NCI-H1436 (cell line): Measurements from ENCODE around the gene TYRO3.
"Not testable (repeated sequence)": the region's sequence is repeated elsewhere in the genome, so short reads cannot be mapped to it uniquely, and the experiment has no call there.

Experiments used
- DNase-seq: peaks from one replicate; lab custom pipeline; 2025; lab: John Stamatoyannopoulos, UW

TYRO3 gene

GRCh38 chr15:41554343-41554742, 4.7 kb upstream of the TYRO3 start:
- no peak for DNase-seq

GRCh38 chr15:41554915-41555314, 4.1 kb upstream of the TYRO3 start:
- no peak for DNase-seq

- no peak for DNase-seq
Observed at GRCh38 chr15:41556677-41557076, 2.3 kb upstream of the TYRO3 start.

DNA sequence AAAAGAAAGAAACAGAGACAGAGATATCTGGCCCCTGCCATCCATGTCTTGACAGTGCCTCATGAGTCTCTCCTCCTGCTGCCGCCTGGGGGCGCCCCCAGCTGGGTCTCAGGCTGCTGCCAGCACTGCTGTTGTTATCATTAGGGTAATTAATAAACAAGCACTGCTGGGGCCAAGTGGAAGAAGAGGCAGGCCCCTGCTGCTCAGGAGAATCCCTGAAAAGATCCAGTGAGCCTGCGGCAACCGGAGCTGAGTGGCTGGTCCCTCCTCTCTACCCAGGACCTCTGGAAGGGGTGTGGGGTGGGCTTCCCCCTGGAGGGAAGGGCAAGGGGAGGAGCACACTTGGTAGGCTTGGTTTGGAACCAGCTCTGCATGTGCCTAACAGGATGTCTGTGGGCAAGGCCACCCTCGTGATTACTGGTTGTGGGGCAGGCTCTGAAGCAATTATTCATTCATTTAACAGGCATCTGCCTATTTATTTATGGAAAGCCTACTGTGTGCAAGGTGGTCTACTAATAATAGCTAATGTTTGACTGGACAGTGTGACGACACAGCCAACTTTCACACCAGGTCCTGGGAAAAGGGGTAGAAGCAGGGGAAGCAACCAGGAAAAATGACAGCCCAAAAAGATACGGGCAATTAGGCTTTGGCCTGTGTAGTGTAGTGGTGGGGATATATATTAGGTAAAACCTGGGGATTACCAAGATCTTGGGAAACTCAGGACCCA, 1.2 kb upstream of the TYRO3 start:
- DNase-seq = peak; percentile 61

DNA sequence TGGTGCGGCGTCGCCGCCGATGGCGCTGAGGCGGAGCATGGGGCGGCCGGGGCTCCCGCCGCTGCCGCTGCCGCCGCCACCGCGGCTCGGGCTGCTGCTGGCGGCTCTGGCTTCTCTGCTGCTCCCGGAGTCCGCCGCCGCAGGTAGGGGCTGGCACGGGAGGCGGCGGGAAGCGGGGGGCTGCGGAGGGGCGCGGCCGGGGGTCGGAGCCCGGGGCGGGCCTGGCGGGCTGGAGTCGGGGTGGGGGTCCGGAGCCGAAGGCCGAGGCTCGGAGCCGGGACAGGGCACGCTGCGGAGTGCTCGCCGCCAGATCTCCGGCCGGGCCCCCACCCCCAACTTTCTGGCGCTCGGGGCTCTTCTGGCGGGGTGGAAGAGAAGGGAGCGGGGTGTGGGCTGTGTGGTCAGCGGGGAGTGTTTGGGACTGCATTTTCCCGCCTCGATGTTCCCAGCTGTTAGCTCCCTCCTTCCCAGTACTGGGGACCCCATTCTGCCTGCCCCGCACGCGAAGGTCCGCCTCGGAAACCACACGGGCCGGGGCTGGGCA, 299 bp downstream of the TYRO3 start:
- no peak for DNase-seq

DNA sequence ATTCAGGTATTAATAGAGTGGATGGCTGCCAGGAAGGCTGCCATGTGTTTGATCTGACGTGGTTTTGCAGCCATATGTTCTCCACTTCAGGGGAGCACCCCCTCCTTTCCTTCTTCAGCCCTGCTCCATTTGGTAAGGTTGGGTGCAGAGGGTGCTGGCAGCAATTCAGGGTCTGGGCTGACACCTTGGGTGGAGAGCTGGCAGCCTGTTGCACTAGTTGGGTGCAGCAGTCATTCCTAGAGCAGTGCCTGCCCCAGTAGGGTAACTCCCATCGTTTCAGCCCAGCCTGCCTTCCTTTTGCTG, 1.5 kb downstream of the TYRO3 start:
- DNase-seq = no peak

DNA sequence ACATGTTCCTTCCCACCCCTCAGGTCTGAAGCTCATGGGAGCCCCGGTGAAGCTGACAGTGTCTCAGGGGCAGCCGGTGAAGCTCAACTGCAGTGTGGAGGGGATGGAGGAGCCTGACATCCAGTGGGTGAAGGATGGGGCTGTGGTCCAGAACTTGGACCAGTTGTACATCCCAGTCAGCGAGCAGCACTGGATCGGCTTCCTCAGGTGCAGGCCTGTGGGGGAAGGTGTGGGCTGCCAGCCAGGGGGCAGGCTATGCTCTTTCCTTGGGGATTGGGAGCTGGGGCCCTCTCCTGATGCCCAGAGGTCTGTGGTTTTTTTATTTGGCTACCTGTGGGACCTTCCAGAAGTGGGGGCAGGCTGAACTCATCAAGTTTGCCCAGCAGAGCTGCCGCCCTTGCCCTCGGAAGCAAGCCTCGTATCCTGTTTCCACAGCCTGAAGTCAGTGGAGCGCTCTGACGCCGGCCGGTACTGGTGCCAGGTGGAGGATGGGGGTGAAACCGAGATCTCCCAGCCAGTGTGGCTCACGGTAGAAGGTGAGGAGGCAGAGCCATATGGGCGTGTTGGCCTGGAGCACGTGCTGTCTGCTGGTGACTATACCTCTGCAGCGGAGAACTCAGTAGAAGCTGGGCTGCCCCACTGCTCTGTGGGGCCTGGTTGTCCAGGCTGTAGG, 2.2 kb downstream of the TYRO3 start:
- DNase-seq = no peak

DNA sequence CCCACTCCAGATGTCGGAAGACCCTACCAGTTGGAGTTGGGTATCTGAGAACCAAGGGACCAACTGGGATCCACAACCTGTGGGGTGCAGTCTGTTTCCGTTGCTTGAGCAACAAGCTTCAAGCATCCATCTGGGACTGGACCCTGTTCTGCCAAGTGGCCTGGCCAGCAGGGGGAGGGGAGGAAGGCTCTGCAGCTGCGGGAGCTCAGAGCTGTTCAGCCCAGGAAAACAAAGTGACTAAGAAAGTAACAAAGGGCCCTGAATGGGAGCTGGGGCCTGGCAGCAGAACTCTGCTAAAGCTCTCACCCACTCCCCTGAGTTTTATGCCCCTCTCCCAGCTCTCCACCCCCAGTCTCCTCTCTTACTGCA, 2.7 kb downstream of the TYRO3 start:
- DNase-seq = no peak

DNA sequence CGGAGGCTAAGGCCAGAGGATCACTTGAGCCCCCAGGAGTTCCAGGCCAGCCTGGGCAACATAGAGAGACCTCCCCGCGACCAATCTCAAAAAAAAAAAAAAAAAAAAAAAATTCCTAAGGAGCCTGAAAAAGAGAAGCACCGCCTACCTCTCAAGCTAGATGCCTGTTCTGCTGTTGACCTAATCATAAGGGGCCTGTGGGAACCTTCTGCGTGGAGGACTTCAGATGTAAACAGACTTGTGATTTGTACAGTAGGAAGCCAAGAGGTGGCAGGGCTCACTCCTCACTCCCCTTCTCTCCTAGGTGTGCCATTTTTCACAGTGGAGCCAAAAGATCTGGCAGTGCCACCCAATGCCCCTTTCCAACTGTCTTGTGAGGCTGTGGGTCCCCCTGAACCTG, 3.2 kb downstream of the TYRO3 start:
- DNase-seq = no peak

GRCh38 chr15:41562784-41563198, 3.8 kb downstream of the TYRO3 start:
- no peak for DNase-seq

- DNase-seq = no peak
Observed at GRCh38 chr15:41564286-41564959, 5.4 kb downstream of the TYRO3 start.

DNA sequence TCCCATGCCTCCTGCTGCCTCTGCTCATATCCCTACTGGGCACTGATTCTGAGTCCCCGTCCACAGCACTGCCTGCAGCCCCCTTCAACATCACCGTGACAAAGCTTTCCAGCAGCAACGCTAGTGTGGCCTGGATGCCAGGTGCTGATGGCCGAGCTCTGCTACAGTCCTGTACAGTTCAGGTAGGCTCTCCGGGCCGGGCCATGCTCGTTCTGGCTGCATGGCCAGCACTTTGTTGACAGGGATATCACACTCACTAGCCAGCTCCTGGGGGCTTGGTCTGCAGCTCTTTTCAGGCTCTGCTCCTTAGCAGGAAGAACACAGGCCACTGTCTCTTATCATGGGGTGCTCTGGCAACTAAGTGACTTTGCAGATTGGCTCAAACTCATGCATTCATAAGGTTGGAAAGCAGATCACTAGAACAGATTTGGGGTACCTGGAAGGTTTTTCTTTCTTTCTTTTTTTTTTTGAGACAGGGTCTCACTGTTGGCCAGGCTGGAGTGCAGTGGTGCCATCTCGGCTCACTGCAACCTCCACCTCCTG, 6.0 kb downstream of the TYRO3 start:
- no peak for DNase-seq

DNA sequence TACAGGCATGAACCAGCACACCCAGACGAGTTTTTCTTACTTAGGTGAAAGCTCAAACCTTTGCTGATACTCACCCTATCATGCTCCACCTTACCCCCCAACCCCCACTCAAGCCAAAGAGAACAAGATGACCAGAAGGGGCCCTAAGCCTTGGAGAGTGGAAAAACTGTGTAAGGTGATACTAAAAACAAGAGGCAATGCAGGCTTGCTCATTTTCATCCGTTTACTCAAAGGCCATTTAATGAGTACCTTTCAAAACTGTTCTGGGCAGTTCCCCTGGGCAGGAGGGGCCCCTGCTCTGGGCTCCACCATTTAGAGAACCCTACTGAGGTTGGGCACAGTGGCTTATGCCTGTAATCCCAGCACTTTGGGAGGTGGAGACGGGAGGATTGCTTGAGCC, 6.7 kb downstream of the TYRO3 start:
- no peak for DNase-seq

GRCh38 chr15:41566121-41566885, 7.3 kb downstream of the TYRO3 start:
- no peak for DNase-seq

GRCh38 chr15:41567261-41567660, 8.2 kb downstream of the TYRO3 start:
- no peak for DNase-seq

- no peak for DNase-seq
Observed at GRCh38 chr15:41567862-41568261, 8.8 kb downstream of the TYRO3 start.

GRCh38 chr15:41568350-41569017, 9.5 kb downstream of the TYRO3 start:
- no peak for DNase-seq

GRCh38 chr15:41569232-41569631, 10.2 kb downstream of the TYRO3 start:
- DNase-seq = not testable (repeated sequence)

GRCh38 chr15:41570764-41571163, 11.8 kb downstream of the TYRO3 start:
- no peak for DNase-seq

DNA sequence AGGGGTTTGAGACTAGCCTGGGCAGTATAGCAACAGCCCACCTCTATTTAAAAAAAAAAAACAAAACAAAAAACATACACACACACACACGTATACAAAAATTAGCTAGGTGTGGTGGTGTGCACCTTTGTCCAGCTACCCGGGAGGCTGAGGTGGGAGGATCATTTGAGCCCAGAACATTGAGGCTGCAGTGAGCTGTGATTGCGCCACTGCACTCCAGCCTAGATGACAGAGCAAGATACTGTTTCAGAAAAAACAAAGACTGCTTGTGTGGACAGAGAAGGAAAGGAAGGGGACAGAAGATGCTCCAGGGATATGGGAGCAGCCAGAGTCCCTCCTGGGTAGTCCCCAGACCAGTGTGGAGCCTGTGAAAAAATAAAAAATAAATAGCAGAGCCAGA, 12.9 kb downstream of the TYRO3 start:
- no peak for DNase-seq

GRCh38 chr15:41572866-41573265, 13.9 kb downstream of the TYRO3 start:
- no peak for DNase-seq

- no peak for DNase-seq
Observed at GRCh38 chr15:41573396-41573795, 14.4 kb downstream of the TYRO3 start.
